GM23338 (cell line): Measurements from ENCODE around the gene SRGAP3. TPM values are rescaled to one million over a fixed set of nuclear protein-coding genes. Genes with fewer than 3 reads are reported as not detected.

ENCODE experiments used
- CREB1 ChIP-seq: fragments of 250-450 bp; sonication (Bioruptor Pico); IDR thresholded peaks from 2 replicates; pipeline ENCODE4 v1.5.0; 2020; ENCODE audit warnings: low read depth, mild to moderate bottlenecking, moderate library complexity
- CTCF ChIP-seq, 2 experiments: fragments of 200-600 bp in 1 of 2; sonication (generic) in 1 of 2; conservative IDR thresholded peaks; 2 replicates each; pipeline versions ENCODE4 v1.5.1 to v1.6.1; 2016 to 2017; ENCODE audit warnings: antibody characterized with exemption in 2 of 2, low read depth in 2 of 2, mild to moderate bottlenecking in 2 of 2, moderate library complexity in 1 of 2
- EZH2 ChIP-seq: fragments of 200-600 bp; sonication (generic); IDR thresholded peaks from one replicate; pipeline ENCODE4 v1.8.0; 2017; ENCODE audit warnings: antibody characterized with exemption, mild to moderate bottlenecking, low read depth; ENCODE audit not compliant: unreplicated experiment
- EZH2phosphoT487 ChIP-seq: fragments of 200-600 bp; sonication (generic); IDR thresholded peaks from one replicate; pipeline ENCODE4 v1.8.1; 2018; ENCODE audit warnings: antibody characterized with exemption; ENCODE audit not compliant: unreplicated experiment
- JUNB ChIP-seq: IDR thresholded peaks from one replicate; pipeline ENCODE4 v1.6.1; 2016; ENCODE audit warnings: antibody characterized with exemption; ENCODE audit not compliant: unreplicated experiment
- NANOG ChIP-seq: IDR thresholded peaks from 2 replicates; pipeline ENCODE4 v1.6.1; 2016; ENCODE audit warnings: antibody characterized with exemption, borderline replicate concordance
- POLR2AphosphoS5 ChIP-seq: IDR thresholded peaks from 2 replicates; pipeline ENCODE4 v1.6.1; 2016; ENCODE audit warnings: antibody characterized with exemption, low read depth
- STAT1 ChIP-seq: IDR thresholded peaks from one replicate; pipeline ENCODE4 v1.6.1; 2016; ENCODE audit warnings: antibody characterized with exemption; ENCODE audit not compliant: unreplicated experiment
- ZNF114 ChIP-seq: fragments of 250-450 bp; sonication (Bioruptor Pico); IDR thresholded peaks from 2 replicates; pipeline ENCODE4 v1.5.0; 2020; ENCODE audit warnings: mild to moderate bottlenecking, moderate library complexity
- ZNF331 ChIP-seq: fragments of 250-450 bp; sonication (Bioruptor Pico); IDR thresholded peaks from 2 replicates; pipeline ENCODE4 v1.5.0; 2020; ENCODE audit warnings: low read depth, mild to moderate bottlenecking, moderate library complexity
- ZNF462 ChIP-seq: fragments of 250-450 bp; sonication (Bioruptor Pico); IDR thresholded peaks from 2 replicates; pipeline ENCODE4 v1.5.0; 2020; ENCODE audit warnings: mild to moderate bottlenecking, moderate library complexity
- polyA plus RNA-seq: library from polyadenylated mRNA; unstranded; fragments of >200 nt; fragmentation: Nextera tagmentation; extraction: Ambion mirVana; gene quantifications from 2 replicates; pipeline ENCODE4 v1.2.1, GENCODE V29; 2016
- total RNA-seq: library from RNA; depleted of rRNA; stranded (reverse); fragments of >200 nt; shearing (Covaris generic); gene quantifications from 2 replicates; pipeline ENCODE4 v1.2.3, GENCODE V29; 2014

Gene SRGAP3
- total and polyA plus RNA-seq, 2 experiments from 2014 or later: 6.4 to 9.4 TPM

GRCh38 chr3:9183811-9184460 is 65.5 kb downstream of the SRGAP3 start (continued):
- TF ChIP-seq ZNF462 (CRISPR knock-in tag) (no peak), JUNB (no peak), EZH2 (no peak), ZNF331 (CRISPR knock-in tag) (no peak), CTCF (conservative IDR thresholded peaks at IDR 0.05; ENCODE audit: low read depth in 2 of 2) (no peak), NANOG (no peak), ZNF114 (CRISPR knock-in tag) (no peak), CREB1 (CRISPR knock-in tag) (no peak), STAT1 (no peak), POLR2AphosphoS5 (no peak), EZH2phosphoT487 (no peak)
